ENCODE measurements around the gene TAS1R2. TPM values are rescaled to one million over a fixed set of nuclear protein-coding genes. Genes with fewer than 3 reads are reported as not detected.

The TAS1R2 gene
- total and polyA plus RNA-seq, 2 experiments from 2014 or later: not detected

GRCh38 chr1:18881642-18882431, 22.4 kb upstream of the TAS1R2 start:
- Histone ChIP-seq H3K36me3 (ENCODE audit: insufficient read depth) (no peaks in the 10 kb centered on the region), H3K4me2 (no peak overlapping the region), H3K9me2 (ENCODE audit: insufficient read depth) (no peaks in the 10 kb centered on the region), H2AFZ (no peak overlapping the region), H3F3A (replicated peaks; ENCODE audit: low read depth) (no peaks in the 10 kb centered on the region), H3K4me3 (no peak overlapping the region), H3K27me3 (ENCODE audit: insufficient read depth) (no peaks in the 10 kb centered on the region), H3K4me1 (ENCODE audit: insufficient read depth) (peaks cover 5% of the 10 kb centered on the region; the same call in 1 of the 2 replicates), H4K20me1 (replicated peaks; ENCODE audit: insufficient read depth) (no peaks in the 10 kb centered on the region), H3K27ac (ENCODE audit: low read depth) (no peak overlapping the region), H3K79me2 (replicated peaks; ENCODE audit: insufficient read depth) (no peaks in the 10 kb centered on the region)
- H3K4me3 Mint-ChIP-seq: no peak overlapping the region; the same call in 2 of the 3 replicates
- no peaks in the 10 kb centered on the region for H3K4me1 Mint-ChIP-seq
- H3K36me3 Mint-ChIP-seq (ENCODE audit: low read depth): peaks cover 8% of the 10 kb centered on the region; the same call in 2 of the 3 replicates
- H3K27ac Mint-ChIP-seq: no peak overlapping the region
- H3K9me3 Mint-ChIP-seq: no peaks in the 10 kb centered on the region
- peaks cover 3% of the 10 kb centered on the region for H3K27me3 Mint-ChIP-seq (ENCODE audit: insufficient read depth, low read depth, poor library complexity)
- no peak for TF ChIP-seq ZNF114 (CRISPR knock-in tag; IDR thresholded peaks at IDR 0.05)
- TF ChIP-seq NANOG (IDR thresholded peaks at IDR 0.05; ENCODE audit: borderline replicate concordance): no peak
- DNase-seq (ENCODE audit: low spot score) (no peak), ATAC-seq (no peak)

DNA sequence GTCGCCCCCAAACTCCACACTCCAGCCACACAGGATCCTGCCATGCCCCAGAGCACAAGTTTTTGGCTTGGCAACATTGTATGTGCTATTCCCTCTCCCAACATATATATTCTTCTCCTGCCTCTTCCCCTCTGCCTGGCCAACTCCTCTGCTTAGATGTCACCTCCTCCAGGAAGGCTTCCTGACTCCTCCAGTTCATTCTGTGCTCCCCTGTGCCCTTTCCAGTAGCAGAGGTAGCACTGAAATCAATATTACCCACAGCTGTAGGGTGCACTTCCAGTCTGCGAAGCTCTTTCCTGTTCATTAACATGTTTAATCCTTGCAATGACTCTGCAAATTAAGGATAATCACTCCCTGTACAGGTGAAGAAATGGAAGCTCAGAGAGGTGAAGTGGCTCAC, 21.7 kb upstream of the TAS1R2 start:
- no peak overlapping the region for H3K4me2 ChIP-seq
- no peak overlapping the region for H3K27ac Mint-ChIP-seq
- H3K36me3 ChIP-seq (ENCODE audit: insufficient read depth): no peaks in the 10 kb centered on the region
- H3F3A ChIP-seq (replicated peaks; ENCODE audit: low read depth): no peaks in the 10 kb centered on the region
- H3K4me1 Mint-ChIP-seq: no peaks in the 10 kb centered on the region
- H3K36me3 Mint-ChIP-seq (ENCODE audit: low read depth): peaks cover 8% of the 10 kb centered on the region; the same call in 2 of the 3 replicates
- H3K9me3 Mint-ChIP-seq: no peaks in the 10 kb centered on the region
- peaks cover 5% of the 10 kb centered on the region; the same call in 1 of the 2 replicates for H3K4me1 ChIP-seq (ENCODE audit: insufficient read depth)
- H2AFZ ChIP-seq: no peak overlapping the region
- H3K27ac ChIP-seq (ENCODE audit: low read depth): no peak overlapping the region
- DNase-seq (ENCODE audit: low spot score) (no peak), ATAC-seq (no peak)
- no peaks in the 10 kb centered on the region for H3K79me2 ChIP-seq (replicated peaks; ENCODE audit: insufficient read depth)
- no peaks in the 10 kb centered on the region for H3K9me2 ChIP-seq (ENCODE audit: insufficient read depth)
- TF ChIP-seq EZH2 (IDR thresholded peaks at IDR 0.05; ENCODE audit: low read depth, unreplicated experiment): no peak
- no peak for TF ChIP-seq NANOG (IDR thresholded peaks at IDR 0.05; ENCODE audit: borderline replicate concordance)
- TF ChIP-seq ZNF114 (CRISPR knock-in tag; IDR thresholded peaks at IDR 0.05): no peak
- TF ChIP-seq, protein P1, sequence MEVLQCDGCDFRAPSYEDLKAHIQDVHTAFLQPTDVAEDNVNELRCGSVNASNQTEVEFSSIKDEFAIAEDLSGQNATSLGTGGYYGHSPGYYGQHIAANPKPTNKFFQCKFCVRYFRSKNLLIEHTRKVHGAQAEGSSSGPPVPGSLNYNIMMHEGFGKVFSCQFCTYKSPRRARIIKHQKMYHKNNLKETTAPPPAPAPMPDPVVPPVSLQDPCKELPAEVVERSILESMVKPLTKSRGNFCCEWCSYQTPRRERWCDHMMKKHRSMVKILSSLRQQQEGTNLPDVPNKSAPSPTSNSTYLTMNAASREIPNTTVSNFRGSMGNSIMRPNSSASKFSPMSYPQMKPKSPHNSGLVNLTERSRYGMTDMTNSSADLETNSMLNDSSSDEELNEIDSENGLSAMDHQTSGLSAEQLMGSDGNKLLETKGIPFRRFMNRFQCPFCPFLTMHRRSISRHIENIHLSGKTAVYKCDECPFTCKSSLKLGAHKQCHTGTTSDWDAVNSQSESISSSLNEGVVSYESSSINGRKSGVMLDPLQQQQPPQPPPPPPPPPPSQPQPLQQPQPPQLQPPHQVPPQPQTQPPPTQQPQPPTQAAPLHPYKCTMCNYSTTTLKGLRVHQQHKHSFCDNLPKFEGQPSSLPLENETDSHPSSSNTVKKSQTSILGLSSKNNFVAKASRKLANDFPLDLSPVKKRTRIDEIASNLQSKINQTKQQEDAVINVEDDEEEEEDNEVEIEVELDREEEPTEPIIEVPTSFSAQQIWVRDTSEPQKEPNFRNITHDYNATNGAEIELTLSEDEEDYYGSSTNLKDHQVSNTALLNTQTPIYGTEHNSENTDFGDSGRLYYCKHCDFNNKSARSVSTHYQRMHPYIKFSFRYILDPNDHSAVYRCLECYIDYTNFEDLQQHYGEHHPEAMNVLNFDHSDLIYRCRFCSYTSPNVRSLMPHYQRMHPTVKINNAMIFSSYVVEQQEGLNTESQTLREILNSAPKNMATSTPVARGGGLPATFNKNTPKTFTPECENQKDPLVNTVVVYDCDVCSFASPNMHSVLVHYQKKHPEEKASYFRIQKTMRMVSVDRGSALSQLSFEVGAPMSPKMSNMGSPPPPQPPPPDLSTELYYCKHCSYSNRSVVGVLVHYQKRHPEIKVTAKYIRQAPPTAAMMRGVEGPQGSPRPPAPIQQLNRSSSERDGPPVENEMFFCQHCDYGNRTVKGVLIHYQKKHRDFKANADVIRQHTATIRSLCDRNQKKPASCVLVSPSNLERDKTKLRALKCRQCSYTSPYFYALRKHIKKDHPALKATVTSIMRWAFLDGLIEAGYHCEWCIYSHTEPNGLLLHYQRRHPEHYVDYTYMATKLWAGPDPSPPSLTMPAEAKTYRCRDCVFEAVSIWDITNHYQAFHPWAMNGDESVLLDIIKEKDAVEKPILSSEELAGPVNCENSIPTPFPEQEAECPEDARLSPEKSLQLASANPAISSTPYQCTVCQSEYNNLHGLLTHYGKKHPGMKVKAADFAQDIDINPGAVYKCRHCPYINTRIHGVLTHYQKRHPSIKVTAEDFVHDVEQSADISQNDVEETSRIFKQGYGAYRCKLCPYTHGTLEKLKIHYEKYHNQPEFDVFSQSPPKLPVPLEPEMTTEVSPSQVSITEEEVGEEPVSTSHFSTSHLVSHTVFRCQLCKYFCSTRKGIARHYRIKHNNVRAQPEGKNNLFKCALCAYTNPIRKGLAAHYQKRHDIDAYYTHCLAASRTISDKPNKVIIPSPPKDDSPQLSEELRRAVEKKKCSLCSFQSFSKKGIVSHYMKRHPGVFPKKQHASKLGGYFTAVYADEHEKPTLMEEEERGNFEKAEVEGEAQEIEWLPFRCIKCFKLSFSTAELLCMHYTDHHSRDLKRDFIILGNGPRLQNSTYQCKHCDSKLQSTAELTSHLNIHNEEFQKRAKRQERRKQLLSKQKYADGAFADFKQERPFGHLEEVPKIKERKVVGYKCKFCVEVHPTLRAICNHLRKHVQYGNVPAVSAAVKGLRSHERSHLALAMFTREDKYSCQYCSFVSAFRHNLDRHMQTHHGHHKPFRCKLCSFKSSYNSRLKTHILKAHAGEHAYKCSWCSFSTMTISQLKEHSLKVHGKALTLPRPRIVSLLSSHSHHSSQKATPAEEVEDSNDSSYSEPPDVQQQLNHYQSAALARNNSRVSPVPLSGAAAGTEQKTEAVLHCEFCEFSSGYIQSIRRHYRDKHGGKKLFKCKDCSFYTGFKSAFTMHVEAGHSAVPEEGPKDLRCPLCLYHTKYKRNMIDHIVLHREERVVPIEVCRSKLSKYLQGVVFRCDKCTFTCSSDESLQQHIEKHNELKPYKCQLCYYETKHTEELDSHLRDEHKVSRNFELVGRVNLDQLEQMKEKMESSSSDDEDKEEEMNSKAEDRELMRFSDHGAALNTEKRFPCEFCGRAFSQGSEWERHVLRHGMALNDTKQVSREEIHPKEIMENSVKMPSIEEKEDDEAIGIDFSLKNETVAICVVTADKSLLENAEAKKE (CRISPR knock-in tag; IDR thresholded peaks at IDR 0.05): no peak
- TF ChIP-seq REST (IDR thresholded peaks at IDR 0.05; ENCODE audit: unreplicated experiment): no peak
- no peak for TF ChIP-seq CTCF (conservative IDR thresholded peaks at IDR 0.05; ENCODE audit: low read depth in 2 of 2)
- no peak for TF ChIP-seq JUNB (IDR thresholded peaks at IDR 0.05; ENCODE audit: unreplicated experiment)
- TF ChIP-seq STAT1 (IDR thresholded peaks at IDR 0.05; ENCODE audit: unreplicated experiment): no peak
- TF ChIP-seq EZH2phosphoT487 (IDR thresholded peaks at IDR 0.05; ENCODE audit: unreplicated experiment): no peak
- no peak overlapping the region for H3K4me3 Mint-ChIP-seq
- no peaks in the 10 kb centered on the region for H3K27me3 ChIP-seq (ENCODE audit: insufficient read depth)
- no peak overlapping the region for H3K4me3 ChIP-seq
- no peaks in the 10 kb centered on the region for H4K20me1 ChIP-seq (replicated peaks; ENCODE audit: insufficient read depth)
- peaks cover 3% of the 10 kb centered on the region for H3K27me3 Mint-ChIP-seq (ENCODE audit: insufficient read depth, low read depth, poor library complexity)

All from GM23338 (cell line).